GM23248 (cell line): ENCODE data around the gene PPP1R3C.
A peak's percentile ranks its signal among the peaks of the same experiment; 100 is the strongest.

ENCODE experiments used
- EZH2 ChIP-seq: fragments of 200-600 bp; sonication (generic); IDR thresholded peaks from 2 replicates; pipeline ENCODE4 v1.6.1; 2018; ENCODE audit warnings: antibody characterized with exemption, mild to moderate bottlenecking; ENCODE audit not compliant: insufficient read depth, poor library complexity, severe bottlenecking
- EZH2phosphoT487 ChIP-seq: fragments of 200-600 bp; sonication (generic); IDR thresholded peaks from 2 replicates; pipeline ENCODE4 v1.6.1; 2018; ENCODE audit warnings: antibody characterized with exemption, moderate library complexity, mild to moderate bottlenecking, low read depth; ENCODE audit not compliant: insufficient read depth

GRCh38 chr10:91613411-91614187, 19.3 kb downstream of the PPP1R3C start:
- no peak for TF ChIP-seq EZH2
- TF ChIP-seq EZH2phosphoT487, result peak; percentile 83; the same call in 1 of the 2 replicates
